Suprapubic skin (tissue), 4 donors: ENCODE measurements around the gene ANKFN1.

Source experiments
- CTCF ChIP-seq, 2 donors: fragments of 200-600 bp in 1 of 2; fragments of 450-650 bp in 1 of 2; sonication (generic) in 1 of 2; IDR thresholded peaks; one replicate each; pipeline ENCODE4 v1.5.1; 2016 to 2019; ENCODE audit warnings: antibody characterized with exemption in 2 of 2, mild to moderate bottlenecking in 1 of 2, moderate library complexity in 1 of 2
- EP300 ChIP-seq: sonication (generic); formaldehyde crosslinking; IDR thresholded peaks from one replicate; pipeline ENCODE4 v1.6.1; 2017; ENCODE audit warnings: antibody characterized with exemption
- POLR2A ChIP-seq, 2 donors: fragments of 450-650 bp; IDR thresholded peaks; one replicate each; pipeline ENCODE4 v1.6.1; 2017; ENCODE audit warnings: antibody characterized with exemption in 2 of 2, mild to moderate bottlenecking in 2 of 2, moderate library complexity in 2 of 2
- POLR2AphosphoS5 ChIP-seq, 3 donors: sonication (generic); formaldehyde crosslinking; IDR thresholded peaks; one replicate each; pipeline ENCODE4 v1.6.1; 2017; ENCODE audit warnings: antibody characterized with exemption in 3 of 3

GRCh38 chr17:56457501-56457900 lies 304.2 kb downstream of the ANKFN1 start:
- TF ChIP-seq POLR2A (IDR thresholded peaks at IDR 0.05) (no peak), CTCF (IDR thresholded peaks at IDR 0.05) (no peak), POLR2AphosphoS5 (IDR thresholded peaks at IDR 0.05) (no peak), EP300 (no peak)
